ENCODE data around the gene FAM228A.
"Not testable (repeated sequence)": the region's sequence is repeated elsewhere in the genome, so short reads cannot be mapped to it uniquely, and the experiment has no call there.

FAM228A gene

DNA sequence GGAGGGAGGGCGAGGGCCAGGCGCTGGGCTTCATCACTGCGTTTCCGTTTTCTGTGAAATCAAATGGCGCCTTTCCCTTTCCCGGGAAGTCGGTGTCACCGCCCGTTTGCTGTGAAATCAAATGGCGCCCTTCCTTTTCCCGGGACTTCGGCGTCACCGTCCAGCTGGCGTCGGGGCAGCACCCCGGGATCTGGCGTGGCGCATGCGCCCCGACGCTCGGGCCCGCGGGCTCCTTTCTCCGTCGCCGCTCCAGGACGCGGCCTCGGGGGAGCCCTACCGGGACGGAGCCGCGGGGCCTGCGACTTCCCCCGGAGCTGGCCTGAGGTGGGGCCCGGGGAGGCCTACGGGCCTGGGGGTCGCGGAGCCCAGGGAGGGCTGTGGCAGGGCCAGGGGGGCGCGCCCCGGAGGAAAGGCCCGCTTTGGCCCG lies at the start of gene FAM228A:
Gene FAM228A, plus strand, starts transcription at position 203 of the 427 bp plus-strand sequence. CDS start 428 bp downstream, outside the sequence.
- no peak for DNase-seq

DNA sequence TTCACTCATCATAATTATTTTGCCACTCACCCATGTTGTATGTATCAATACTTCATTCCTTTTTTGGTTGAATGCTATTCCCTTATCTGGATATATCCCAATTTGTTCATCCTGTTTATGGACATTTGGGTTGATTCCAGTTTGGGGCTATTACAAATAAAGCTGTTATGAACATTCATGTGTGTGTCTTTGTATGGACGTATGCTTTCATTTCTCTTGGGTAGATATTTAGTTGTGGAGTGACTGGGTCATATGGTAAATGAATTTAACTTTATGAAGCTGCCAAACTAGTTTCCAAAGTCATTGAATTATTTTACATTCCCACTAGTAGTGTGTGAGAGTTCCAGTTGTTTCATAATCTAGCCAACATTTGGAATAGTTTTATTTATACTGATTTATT lies 48.9 kb upstream of the FAM228A start:
- DNase-seq: no peak

- DNase-seq: no peak
Measured at GRCh38 chr2:24132543-24132942, 42.3 kb upstream of the FAM228A start.

- DNase-seq: not testable (repeated sequence)
Measured at GRCh38 chr2:24140305-24140704, 34.5 kb upstream of the FAM228A start.

- no peak for DNase-seq
Measured at GRCh38 chr2:24147364-24147763, 27.5 kb upstream of the FAM228A start.

- DNase-seq: no peak
Measured at GRCh38 chr2:24152413-24153197, 22.2 kb upstream of the FAM228A start.

GRCh38 chr2:24153478-24153877 lies 21.4 kb upstream of the FAM228A start:
- DNase-seq: no peak

GRCh38 chr2:24158131-24158530 lies 16.7 kb upstream of the FAM228A start:
- no peak for DNase-seq

- no peak for DNase-seq
Measured at GRCh38 chr2:24159708-24160107, 15.1 kb upstream of the FAM228A start.

- no peak for DNase-seq
Measured at GRCh38 chr2:24160761-24161160, 14.1 kb upstream of the FAM228A start.

DNA sequence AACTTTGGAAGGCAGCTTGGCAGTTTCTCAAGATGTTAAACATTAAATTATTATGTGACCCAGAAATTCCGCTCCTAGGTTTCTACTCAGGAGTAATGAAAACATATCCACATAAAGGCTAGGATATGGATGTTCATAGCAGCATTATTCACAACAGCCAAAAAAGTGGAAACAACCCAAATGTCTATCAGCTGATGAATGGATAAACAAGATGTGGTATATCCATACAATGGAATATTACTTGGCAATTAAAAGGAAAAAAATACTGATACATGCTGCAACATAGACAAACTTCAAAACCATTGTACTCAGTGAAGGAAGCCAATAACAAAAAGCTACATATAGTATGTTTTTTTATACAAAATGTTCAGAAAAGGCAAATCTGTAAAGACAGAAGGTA lies 12.4 kb upstream of the FAM228A start:
- no peak for DNase-seq

- DNase-seq: no peak
Measured at GRCh38 chr2:24163186-24163585, 11.7 kb upstream of the FAM228A start.

GRCh38 chr2:24163601-24164000 lies 11.3 kb upstream of the FAM228A start:
- DNase-seq: no peak

GRCh38 chr2:24164416-24164973 lies 10.4 kb upstream of the FAM228A start:
- peak; percentile 31 for DNase-seq

- no peak for DNase-seq
Measured at GRCh38 chr2:24169023-24169422, 5.8 kb upstream of the FAM228A start.

DNA sequence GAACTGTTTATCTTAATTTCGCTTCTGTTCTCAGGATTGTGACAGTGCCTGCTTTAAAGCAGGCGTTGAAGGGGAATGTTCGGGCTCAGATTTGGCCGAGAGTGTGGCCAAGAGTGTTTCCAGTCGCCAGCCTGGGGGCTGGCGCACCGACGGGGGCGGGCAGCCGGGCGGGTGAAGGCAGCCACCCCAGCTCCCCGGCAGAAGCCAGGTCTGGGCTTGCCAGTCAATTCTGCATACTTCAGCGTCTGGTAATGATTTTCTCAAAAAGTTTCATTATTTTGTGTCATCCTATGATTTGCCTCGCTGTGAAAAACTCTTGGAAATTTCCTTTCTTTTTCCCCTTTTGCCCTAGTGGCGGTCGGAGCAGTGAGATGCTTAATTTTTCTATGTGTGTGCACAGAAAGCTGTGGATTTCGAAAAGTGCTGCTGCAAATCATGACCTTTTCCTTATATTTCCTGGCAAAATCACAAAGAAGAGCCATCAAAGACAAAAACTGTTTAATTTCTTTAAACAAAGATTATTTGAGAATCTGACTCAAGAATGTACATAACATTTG lies 856 bp downstream of the FAM228A start:
- DNase-seq: no peak

DNA sequence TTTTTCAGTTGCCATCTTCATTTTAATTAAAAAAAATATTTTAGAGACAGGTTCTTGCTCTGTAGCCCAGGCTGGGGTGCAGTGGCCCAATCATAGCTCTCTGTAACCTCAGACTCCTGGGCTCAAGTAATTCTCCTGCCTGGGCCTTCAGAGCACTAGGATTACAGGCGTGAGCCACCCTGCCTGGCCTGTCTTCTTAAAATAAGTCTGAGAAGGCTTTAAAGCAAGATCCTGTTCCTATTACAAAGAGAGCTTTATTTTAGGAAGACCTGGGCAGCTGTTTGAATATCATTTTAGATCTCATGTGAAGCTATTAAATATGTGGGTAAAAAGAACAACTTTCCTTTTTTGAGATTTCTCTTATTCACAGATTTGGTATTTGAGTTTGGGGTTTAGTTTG lies 1.5 kb downstream of the FAM228A start:
- DNase-seq: no peak

- DNase-seq: no peak
Measured at GRCh38 chr2:24179683-24180082, 4.8 kb downstream of the FAM228A start.

DNA sequence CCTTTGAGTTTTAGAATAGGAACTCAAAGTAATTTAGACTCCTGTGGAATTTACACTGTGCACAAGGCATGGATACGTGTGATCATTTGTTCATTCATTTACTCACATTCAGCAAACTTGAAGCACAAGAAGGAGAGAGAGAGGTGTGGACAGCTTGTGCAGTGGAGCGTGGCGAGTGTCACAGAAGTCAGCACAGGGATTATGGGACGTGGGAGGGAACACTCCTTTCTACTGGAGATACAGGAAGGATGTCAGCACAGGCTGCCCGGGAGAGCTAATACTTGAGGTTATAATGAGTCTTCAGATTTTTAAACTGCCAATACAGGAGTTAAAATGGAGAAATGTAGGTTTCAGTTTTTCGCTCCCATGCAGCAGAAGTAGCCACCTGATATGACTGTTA lies 7.0 kb downstream of the FAM228A start:
- no peak for DNase-seq

GRCh38 chr2:24182507-24182906 lies 7.7 kb downstream of the FAM228A start:
- DNase-seq: no peak

GRCh38 chr2:24183366-24184069 lies 8.7 kb downstream of the FAM228A start:
- DNase-seq: no peak

DNA sequence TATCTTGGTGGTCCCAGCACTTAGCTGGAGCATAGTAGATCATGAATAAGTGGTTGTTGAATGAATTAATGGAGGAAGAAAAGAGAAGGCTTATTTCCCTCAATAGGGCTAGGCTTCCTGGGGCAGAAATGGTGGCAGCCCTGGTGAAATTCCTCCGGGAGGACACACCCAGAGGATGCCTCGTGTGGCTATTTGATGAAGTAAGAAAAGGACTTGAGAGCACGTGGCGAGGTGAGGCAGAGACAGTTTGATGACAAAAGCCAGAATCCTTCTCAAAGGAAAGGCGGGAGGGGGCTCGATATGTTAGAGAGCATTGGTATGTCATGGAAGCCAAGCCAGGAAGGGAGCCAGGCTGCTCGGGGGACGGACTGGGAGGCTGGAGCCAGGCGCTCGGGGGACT lies 14.7 kb downstream of the FAM228A start:
- DNase-seq: no peak

DNA sequence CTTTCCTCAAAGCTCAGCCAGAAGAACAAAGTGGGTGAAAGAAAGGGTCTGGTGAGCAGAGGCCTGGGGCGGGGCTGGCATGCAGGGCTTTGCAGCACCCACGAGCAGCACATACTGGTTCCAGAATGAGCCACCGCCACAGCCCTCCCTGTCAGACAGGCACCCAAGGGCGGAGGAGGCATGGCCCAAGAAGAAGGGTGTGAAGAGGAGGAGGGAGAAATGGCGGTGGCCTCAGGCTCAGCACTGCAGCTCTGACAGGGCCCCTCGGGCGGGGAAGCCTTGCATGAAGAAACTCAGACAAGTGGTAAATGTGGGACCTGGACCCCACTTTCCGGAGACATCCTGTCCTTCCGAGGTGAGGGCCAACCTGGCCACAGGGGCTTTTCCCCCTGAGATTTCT lies 15.7 kb downstream of the FAM228A start:
- no peak for DNase-seq

- DNase-seq: no peak
Measured at GRCh38 chr2:24191156-24191555, 16.3 kb downstream of the FAM228A start.
